HG02970 (cell line): ENCODE measurements around the gene RPL37A.

Experiments
- ATAC-seq: cut with Tn5 transposase; IDR thresholded peaks from one replicate; pipeline ENCODE4 v1.9.1; 2021; ENCODE audit warnings: mild to moderate bottlenecking, moderate library complexity, moderate number of reproducible peaks; ENCODE audit not compliant: unreplicated experiment, low FRiP score

The RPL37A gene

DNA sequence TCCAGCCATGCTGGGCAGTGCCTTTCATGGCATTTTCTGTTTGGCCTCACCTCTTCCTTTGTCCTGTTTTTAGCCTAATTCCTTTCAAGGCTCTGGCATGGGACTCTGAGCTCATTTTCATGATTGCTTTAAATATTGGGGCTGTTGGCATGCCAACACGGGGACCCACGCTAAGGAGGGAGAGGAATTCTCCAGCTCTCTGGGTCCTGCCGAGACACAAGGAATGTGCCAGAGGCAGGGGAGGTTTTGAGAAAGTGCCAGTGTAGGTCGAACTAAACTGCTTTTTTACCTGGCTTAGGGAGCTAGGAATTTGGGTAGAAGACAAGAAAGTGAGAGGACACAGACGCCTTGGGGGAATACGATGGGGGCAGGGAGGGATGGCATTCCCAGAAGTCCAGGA lies 42.3 kb downstream of the RPL37A start:
- no peak for ATAC-seq

DNA sequence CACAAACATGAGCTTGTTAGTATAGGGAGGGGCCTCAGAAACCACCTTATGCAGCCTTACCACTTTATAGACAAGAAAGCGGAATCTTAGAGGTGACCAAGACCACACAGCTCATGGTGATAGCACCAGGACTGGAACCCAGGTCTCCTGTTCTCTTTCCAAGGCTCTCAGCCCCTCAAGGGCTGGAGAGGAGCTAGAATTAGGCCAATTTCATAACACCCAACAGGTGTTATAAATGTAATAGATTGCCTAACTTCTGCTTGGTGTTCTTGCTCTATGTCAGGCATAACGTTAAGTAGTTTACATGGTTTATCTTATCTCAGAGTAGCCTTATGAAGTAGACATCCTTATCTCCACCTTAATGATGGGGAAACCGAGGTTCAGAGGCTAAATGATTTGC lies 42.9 kb downstream of the RPL37A start:
- ATAC-seq: no peak

DNA sequence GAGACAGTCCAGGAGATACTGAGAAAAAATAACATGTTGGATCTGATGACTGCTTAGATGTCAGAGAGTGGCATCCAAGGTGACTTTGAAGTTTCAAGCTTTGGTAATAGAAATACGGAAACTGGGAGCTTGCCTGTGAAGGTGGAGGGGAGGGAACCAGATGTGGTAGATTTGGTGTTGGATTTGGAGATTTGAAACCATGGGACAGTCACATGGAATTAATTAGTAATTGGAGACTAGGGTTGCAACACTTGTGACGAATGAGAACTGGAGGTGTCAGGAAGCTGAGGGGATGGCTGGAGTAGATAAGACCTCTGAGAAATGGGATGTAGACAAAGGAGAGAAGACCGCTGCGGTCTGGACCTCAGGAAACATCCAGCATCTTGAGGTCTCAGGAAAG lies 46.7 kb downstream of the RPL37A start:
- ATAC-seq: no peak

DNA sequence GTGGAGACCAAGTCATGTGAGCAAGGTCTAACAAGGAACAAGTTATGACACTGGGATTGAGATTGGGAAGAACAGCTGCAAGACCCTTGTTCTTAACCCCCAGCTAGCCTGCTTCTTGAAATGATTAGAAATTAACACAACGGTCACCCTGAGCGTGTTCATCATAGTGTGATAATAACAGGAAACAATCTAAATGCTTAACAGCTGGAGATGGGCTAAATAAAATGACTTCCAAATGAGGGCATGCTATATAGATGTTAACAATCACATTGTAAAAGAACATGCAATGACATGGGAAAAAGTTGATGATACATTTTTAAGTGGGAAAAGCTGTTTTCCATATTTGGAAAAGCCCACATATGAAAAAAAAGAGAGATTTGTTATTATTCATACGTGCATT lies 47.6 kb downstream of the RPL37A start:
- ATAC-seq: no peak

DNA sequence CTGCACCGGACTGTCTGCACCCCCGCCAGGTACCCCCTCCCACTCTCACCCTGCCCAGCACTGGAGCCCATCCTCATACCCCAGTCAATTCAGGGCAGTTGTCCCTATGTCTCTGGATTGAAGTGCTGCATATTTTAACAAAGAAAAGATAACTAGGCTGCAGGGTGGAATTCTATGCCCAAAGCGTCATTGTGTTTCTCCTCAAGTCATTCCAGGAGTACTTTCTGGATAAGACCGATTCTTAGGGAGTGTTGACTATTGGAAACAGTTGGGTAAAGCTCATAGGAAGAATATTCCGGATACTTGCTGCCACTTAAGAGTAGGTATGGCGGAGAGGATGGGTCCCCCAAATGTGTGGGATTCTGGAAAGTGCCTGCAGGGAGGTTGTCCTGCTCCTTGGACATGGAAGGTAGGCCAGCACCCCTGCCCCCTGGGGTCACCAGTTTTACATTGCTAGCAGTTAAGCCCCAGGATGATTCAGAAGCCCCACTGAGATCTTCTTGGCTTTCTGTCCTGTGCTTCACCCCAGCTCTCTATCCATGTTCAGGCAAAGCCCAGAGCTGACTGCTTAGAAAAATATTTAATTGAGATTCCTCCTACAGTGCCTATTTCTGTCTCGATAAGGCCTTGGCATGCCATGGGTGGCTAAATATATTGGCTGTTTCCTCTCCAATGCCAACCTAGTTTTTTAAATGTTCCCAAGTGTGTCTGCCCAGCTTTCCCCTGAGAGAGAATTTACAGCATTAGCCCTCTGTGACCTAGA lies 48.2 kb downstream of the RPL37A start:
- ATAC-seq: no peak

- no peak for ATAC-seq
Observed at GRCh38 chr2:216548901-216549331, 50.3 kb downstream of the RPL37A start.

- ATAC-seq: no peak
Observed at GRCh38 chr2:216549926-216550690, 51.5 kb downstream of the RPL37A start.

DNA sequence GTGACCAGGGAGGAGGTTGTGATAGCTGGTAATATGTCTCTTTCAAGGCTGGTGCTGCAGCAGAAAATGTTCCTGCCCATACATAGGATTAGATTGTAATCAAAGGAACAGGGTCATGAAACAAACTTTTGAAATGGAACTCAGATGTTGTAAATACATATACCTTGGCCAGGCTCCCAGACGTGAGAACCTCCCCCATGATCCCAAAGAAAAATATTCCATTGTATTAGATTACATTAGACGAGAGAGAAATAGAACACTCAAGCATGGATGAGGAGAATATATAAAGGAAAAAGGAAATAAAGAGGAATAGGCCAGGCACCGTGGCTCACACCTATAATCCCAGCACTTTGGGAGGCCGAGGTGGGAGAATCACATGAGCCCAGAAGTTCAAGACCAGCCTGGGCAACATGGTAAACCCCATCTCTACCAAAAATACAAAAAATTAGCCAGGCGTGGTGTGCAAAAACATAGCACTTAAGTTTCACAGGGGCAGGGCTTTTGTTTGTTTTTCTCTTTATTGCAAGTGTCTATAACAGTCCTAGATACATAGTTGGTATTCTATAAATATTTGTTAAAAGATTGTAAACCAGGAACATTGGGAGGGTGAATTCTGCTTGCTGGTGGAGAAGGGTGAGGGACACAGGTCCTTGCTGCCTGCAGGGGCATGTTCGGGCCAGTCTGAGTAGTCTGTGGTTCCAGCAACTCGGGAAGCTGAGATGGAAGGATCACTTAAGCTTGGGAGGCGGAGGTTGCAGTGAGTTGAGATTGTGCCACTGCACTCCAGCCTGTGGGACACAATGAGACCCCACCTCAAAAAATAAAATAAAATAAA lies 52.8 kb downstream of the RPL37A start:
- no peak for ATAC-seq

DNA sequence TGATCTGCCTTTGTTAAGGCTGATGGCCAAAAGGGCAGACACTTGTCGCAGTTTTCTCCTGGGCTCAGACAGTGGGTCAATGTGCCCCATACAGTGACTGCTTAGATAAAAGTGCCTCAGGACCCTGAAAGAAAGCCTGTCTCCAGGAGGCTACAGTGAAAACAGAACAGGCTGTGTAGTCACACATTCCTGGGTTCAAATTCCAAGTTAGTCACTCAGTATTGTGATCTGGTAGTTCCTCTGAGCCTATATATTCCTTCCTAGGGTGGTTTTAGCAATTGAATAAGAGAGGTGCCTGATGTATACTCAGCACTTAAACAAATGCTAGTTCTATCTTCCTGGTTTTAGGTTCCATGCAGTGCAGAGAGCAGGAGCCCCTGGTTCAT lies 54.4 kb downstream of the RPL37A start:
- ATAC-seq: no peak
